ENCODE data around the gene CCT5.
"Not testable (repeated sequence)": the region's sequence is repeated elsewhere in the genome, so short reads cannot be mapped to it uniquely, and the experiment has no call there.

Gene CCT5

DNA sequence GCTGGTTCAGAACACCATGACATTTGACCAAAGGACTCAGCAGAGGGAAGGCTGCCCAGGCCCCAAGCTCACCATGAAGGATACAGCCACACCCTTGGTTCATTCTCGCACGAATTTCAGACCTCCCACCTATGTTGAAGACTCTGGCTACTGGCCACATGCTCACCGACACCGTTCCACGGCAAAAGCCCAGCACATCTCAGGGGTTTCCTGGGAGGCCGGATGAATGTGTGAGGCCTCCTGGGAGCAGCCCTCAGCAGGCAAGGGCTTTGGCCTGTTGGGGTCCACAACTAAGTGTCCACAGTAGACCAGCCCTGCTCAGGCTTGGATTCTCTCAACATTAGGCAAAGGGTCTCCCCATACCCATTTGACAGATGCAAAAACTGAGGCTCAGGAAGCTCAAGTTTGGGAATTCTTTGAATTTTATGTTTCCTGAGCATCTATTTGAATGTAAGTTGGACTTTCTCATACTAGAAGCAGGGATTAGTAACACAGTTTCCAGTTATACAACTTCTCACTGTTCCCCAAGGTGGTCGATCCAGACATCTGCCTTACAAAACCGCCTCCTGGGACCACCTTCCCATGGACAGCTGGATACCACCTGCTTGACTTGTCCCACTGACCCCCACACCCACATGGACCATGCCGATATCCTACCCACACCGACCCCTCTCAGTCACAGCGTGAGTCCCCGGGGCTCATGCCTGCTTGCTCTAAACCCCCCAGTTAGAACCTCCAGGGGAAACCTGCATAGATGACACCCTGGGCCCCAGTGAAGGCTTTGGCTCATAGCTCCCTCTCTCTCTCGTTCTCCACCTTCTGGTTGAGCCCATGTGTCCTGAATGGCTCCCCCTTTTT, 27.9 kb downstream of the CCT5 start:
- no peak for DNase-seq (ENCODE audit: low spot score)

DNA sequence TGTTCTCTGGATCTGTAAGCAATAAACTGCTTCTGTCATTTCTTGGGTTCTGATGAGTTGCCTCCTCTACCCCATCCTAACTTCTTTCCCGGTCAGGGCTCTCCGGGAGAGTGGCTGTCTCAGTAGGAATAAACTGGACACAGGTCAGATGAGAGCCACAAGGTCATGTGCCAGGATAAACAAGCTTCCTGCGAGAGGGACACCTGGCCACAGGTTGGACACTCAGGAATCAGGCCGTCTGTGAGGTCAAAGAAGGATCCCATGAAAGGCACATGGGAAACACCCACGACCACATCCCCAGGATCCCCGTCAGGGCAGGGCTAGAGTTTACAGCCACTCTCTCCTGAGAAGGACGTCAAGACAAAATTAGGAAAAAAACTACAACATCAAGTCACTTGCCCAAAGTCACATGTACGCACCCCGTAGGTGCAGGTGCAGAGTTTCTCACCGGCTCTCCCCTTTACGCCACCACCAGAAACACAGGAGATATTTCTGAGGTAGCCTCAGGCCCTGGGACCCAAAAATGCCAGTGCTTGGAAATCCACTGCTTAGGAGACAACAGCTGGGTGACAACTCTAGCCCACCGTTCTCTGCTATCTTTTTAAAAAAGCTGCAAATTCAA, 28.7 kb downstream of the CCT5 start:
- DNase-seq (ENCODE audit: low spot score), result no peak

DNA sequence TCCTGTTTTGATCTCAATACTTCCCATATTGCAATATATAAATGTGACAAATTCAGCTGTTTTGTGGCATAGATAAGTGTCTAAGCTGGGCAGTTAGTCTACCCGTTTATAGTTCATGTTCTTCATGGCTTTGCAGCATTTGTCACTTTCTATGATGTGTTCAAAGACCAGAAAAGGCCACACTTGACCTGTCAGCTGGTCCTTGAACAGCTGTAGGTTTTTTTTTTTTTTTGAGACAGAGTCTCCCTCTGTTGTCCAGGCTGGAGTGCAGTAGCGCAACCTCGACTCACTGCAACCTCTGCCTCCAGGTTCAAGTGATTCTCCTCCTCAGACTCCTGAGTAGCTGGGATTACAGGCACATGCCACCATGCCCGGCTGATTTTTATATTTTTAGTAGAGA, 29.2 kb downstream of the CCT5 start:
- DNase-seq (ENCODE audit: low spot score), result no peak

DNA sequence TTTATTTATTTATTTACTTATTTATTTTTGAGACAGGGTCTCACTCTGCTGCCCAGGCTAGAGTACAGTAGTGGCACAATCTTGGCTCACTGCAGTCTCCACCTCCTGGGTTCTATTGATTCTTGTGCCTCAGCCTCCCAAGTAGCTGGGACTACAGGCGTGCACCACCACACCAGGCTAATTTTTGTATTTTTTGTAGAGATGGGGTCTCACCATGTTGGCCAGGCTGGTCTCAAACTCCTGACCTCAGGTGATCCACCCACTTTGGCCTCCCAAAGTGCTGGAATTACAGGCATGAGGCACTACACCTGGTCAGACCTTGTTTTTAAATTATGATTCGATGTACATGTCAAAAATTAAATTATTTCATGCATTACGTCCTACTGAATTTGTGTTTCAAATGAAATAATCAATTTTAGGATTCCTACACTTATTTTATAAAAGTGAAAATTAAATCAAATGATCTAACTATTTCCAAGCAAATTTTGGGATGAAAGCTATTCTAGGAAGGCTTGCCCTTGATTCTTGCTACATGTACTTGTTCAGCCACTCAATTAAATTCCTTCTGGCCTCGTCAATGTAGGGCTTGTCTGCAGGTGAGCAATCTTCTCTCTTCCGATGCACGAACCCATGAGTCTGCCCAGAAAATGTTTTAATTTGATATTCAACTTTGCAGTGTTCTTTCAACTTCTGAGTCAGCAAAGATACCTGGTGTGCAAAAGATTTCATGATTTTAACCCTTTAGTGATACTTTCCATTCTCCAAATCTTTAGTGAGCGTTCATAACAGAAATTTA, 30.0 kb downstream of the CCT5 start:
- no peak for DNase-seq (ENCODE audit: low spot score)

DNA sequence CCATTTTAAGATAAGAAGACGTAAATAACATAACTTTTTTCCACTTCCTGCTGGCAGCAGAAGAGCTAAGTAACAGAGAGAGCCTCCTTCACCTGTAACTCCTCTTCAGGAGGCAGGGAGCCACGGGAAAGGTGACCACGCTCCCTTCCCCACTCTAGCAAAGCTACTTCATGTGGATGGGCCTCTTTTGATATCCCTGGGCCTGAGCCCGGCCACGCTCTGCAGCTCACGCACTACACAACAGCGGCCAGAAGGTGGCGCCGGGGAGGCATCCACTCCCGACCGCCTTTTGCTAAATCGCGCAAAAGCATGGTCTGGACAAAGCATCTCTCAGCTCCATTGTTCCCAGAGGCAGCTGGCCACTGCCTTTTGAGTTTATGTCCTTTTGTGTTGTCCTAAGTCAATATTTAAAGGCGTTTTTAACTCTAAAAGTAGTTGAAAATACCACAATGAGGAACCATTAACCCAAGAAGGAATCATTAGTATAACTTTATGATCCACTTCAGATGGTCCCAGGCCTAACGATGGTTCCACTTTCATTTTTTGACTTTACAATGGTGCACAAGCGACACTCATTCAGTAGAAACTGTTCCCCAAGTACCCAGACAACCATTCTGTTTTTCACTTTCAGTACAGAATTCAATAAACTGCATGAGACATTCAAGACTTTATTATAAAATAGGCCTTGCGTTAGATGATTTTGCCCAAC, 34.0 kb downstream of the CCT5 start:
- DNase-seq (ENCODE audit: low spot score), result peak; percentile 88

DNA sequence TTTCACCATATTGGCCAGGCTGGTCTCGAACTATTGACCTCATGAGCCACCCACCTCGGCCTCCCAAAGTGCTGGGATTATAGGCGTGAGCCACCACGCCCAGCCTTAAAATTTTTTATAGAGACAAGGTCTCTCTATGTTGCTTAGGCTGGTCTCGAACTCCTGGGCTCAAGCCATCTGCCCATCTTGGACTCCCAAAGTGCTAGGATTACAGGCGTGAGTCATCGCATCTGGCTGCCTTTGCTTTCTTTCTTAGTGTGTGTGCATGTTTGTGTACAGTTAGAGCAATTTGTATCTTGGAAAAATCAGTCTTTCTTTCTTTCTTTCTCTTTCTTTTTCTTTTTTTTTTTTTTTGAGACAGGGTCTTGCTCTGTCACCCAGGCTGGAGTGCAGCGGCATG, 35.3 kb downstream of the CCT5 start:
- not testable (repeated sequence) for DNase-seq (ENCODE audit: low spot score)

DNA sequence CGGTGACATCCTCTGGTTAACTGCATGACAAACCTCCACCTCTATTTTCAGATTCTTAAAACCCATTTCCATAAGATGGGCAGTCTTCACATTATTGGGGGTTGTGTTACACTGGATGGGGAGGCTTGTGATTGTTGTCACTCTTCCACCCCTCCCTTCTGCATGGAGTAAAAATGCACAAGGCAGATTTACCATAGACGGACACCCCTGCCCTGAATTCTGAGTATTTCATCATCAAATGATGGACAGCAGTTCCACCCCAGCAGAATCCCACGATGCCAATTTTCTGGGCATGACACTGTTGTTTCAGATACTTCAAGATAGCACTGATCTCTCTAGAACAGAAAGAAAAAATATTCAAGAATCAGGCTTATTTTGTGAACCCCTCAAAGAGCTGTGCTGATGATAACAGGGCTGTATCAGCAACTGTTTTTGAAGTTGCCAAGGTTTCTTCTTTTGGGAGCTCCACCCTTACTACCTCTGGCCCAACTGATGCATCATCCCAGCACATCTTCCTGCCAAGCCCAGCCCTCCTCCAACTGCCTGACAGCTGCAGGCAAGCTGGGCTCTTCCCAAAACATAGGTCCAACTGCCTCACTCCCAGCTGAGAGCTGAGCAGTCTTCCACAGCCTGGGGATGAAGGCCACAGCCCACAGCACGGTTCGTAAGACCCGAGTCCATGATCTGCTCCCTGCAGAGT, 36.2 kb downstream of the CCT5 start:
- DNase-seq (ENCODE audit: low spot score), result no peak

DNA sequence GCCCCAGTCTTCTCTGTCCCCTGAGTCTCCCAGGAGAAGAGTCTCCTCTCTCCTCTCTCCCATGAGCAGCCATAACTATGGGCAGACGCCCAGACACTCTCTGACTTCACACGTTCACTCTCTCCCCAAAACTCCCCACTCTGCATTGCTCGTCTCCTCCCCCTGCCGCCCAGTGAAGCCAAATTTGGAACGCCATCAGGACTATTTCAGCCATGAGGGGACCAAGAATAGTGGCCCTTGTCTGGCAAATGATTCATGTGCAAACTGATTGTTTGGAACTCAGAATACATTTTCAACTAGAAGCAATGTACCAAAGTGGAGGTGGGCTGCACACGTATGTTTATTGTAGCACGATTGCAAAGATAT, 36.8 kb downstream of the CCT5 start:
- DNase-seq (ENCODE audit: low spot score), result no peak

DNA sequence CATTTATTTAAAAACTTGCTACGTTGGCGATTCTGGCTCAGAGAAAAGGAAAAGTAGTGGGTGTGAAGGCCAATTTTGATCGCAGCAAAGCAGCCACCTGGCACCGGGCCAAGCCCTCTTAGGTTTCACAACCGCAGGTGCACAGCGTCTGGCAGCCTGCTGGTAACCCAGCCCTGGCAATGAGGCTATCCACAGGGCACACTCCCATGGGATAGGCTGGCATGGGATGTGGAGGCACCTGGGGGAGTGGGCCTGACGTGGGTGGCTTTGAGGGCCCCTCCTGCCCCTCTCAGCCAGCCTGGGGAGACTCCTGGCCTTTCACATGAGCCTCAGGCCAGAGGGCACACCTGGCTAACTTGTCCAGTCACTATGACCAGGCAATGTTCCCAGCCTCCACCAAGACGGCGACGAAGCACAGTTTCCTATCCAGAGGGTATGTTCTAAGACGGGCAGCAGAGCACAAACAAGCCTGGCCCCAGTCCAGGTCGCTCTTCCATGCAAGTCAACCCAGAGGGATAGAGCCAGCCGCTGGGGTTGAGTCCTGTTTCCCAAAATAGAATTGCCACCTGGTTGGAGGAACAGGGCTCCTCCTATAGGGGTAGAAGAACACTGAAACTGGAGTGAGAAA, 38.6 kb downstream of the CCT5 start:
- peak; percentile 63 for DNase-seq (ENCODE audit: low spot score)

DNA sequence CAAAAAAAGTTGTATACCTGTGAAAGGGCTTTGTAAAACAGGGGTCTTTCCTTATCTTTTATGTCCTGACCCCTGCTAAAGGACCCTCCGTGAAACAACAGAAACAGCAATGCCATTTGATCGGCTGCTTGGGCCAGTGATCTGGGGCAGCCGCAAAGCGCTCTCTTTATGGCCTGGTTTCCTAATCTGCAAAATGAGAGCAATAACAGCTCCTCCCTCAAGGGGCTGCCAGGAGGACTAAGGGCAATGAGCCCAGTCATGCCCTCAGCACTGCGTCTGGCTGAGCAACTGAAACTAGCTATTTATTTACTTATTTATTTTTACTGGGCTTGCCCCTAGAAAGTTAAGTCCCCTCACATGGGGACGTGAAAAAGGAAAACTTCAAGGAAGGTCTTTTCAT, 39.3 kb downstream of the CCT5 start:
- DNase-seq (ENCODE audit: low spot score), result no peak

DNA sequence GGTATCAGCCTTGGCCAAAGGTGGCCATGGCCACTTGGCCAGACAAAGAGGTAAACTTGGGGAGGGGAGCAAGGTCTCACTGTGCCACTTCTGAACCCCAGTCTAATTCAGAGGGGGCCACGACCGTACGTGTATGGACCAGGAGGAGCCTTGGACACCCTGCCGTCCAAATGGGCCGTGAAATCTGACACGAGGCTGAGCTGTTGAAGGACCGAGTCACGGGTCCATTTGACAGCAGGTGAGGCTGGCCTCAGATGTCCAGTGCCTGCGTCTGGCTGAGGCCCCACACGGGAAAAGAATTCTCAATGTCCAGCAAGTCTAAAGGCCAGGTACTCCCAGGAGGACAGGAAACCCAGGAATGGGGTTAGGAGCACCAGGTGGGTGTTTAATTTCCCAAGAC, 39.9 kb downstream of the CCT5 start:
- no peak for DNase-seq (ENCODE audit: low spot score)

DNA sequence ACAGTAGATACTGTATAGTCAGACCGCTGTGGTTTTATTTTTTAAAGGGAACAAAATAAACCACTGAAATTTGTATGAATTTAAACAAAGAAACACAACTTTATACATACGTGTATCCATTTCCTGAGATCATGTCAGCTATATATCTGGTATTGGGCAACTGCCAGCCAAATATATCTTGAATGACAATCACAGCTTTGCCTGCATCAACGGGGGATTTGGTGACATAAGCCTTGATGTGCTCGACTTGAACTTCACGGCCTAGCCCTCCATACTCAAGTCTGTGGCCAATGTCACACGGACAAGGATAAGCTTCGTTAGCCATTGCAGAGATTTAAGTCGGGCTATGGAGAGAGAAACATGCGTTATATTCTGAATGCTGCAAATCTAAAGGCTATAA, 40.4 kb downstream of the CCT5 start:
- DNase-seq (ENCODE audit: low spot score), result no peak

DNA sequence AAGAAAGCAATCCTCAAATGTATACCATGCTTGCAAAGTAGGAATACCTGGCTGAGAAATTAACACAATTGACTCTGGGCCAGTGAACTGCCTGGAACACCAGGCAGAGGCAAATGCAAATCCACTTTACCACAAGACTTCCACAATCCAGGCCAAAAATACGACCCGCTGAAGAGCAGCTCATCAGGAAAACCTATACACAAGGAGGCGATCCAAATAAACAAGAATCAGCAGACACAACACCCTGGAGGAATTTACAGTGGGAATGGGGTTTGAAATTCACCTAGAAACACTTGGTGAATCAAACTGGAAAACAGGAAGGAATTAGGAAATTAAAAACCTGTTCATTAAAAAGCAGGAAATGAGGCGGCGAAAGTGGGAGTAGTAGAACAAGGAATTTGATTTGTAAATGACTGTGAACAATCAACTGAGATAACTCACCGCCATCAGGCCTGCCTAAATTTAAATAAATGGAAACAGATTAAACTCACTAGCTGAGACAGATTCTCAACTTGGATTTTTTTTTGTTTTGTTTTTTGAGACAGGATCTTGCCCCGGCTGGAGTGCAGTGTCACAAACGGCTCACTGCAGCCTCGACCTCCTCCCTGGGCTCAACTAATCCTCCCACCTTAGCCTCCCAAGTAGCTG, 41.7 kb downstream of the CCT5 start:
- DNase-seq (ENCODE audit: low spot score), result no peak

DNA sequence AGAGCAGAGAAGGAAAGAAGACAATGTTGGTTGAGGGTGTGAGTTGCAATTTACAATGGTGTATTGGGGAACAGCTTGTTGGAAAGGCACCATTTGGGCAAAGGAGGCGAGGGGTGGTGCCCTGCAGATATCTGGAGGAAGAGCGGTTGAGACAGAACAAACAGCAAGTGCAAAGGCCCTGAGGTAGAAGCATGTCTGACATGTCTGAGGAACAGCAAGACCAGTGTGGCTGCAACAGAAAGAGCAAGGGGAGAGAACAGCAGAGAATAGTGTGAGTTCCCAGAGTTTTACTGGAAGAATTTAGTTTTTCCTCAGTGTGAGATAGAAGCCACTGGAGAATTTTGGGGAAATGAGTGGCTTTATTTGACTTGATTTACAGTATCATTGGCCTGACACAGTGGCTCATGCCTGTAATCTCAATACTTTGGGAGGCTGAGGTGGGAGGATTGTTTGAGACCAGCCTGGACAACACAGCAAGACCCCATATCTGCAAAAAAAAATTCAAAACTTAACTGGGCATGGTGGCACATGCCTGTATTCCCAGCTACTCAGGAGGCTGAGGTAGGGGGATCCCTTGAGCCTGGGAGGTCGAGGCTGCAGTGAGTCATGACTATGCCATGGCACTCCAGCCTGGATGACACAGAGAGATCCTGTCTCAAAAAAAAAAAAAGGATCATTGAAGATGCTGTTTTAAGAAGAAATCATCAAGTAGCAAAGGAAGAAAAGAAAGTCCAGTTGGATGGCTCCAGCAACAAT, 44.0 kb downstream of the CCT5 start:
- no peak for DNase-seq (ENCODE audit: low spot score)

DNA sequence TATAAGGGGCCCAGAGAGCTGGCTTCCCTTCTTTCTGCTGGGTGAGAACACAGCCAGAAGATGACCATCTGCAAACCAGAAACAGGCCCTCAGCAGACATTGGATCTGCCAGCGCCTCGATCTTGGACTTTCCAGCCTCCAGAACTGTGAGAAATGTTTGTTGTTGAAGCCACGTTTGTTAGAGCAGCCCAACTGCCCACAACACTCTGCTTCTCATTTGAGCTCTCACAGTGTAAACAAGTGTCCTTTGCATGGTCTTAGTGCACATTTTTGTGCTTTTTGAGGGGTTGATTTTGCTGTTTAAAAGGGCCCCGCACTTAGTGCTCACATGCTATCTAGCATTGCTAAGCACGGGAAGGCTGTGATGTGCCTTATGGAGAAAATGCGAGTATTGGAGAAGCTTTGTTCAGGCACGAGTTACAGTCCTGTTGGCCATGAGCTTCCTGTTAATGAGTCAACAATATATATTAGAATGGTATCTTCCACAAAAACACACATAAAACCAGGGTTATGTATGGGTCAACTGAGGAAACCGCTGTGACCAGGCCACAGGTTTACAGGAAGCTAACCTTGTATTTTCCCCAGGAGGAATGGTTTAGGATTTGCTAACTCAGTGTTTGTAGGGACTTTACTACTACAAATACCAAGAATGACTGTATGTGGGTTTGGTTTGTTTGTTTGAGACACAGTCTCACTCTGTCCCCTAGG, 45.7 kb downstream of the CCT5 start:
- no peak for DNase-seq (ENCODE audit: low spot score)

DNA sequence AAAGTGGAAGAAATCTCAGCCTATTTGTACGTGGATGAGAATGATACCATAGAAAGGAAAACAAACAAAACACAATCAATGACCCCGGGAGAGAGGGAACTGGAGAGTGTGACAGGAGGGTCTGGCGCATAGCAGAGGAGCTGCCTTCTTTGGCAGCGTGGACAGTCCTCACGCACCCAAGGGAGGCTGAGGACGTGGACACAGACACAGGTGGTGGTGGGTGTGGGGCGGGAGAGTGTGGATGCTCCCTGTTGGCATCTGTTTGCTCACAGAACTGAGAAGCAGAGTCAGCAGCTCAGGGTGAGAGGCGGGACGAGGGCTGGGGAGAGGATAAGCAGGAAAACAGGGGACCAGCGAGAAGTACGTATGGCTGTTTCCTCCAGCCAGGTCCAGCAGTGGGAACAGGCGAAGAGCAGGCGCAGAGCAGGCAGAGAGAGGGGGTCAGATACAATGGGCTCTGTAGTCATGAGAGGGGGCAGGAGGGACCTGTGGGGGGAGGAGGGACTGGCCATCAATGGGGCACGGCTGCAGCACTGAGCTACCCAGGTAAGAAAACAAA, 47.6 kb downstream of the CCT5 start:
- DNase-seq (ENCODE audit: low spot score), result no peak

DNA sequence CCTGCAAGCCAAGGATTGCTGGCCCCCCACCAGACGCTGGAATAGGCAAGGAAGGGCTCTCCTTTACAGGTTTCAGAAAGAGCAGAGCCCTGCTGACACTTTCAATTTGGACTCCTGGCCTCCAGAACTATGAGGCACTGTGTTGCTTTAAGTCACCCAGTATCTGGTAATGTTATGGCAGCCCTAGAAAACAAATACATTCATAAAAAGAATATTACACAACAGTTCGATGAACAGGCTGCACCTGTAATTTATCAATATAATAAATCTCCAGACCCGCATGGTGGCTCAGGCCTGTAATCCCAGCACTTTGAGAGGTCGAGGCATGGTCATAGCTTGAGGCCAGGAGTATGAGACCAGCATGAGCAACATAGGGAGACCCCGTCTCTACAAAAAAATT, 50.2 kb downstream of the CCT5 start:
- DNase-seq (ENCODE audit: low spot score), result no peak

DNA sequence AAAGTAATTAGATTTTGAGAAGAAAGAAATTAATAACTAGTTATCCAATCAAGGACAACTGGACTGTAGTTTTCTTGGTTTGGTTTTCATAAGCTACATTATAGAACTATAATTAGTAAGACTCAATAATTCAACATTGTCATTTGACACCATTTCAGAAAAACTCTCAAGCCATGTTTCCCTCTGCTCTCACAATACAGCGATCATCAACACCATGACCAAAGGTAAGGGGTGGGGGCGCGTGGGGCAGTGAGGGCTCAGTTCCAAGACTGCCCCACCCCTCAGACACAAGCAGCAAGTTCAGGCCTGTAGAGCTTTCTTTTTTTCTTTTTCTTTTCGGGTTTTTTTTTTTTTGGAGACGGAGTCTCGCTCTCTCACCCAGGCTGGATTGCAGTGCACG, 51.2 kb downstream of the CCT5 start:
- no peak for DNase-seq (ENCODE audit: low spot score)
